ENCODE measurements around the gene ABCF2. TPM values are rescaled to one million over a fixed set of nuclear protein-coding genes. Genes with fewer than 3 reads are reported as not detected.

Gene ABCF2
- total RNA-seq, 1 donor from 2014 or later: 7.8 TPM

DNA sequence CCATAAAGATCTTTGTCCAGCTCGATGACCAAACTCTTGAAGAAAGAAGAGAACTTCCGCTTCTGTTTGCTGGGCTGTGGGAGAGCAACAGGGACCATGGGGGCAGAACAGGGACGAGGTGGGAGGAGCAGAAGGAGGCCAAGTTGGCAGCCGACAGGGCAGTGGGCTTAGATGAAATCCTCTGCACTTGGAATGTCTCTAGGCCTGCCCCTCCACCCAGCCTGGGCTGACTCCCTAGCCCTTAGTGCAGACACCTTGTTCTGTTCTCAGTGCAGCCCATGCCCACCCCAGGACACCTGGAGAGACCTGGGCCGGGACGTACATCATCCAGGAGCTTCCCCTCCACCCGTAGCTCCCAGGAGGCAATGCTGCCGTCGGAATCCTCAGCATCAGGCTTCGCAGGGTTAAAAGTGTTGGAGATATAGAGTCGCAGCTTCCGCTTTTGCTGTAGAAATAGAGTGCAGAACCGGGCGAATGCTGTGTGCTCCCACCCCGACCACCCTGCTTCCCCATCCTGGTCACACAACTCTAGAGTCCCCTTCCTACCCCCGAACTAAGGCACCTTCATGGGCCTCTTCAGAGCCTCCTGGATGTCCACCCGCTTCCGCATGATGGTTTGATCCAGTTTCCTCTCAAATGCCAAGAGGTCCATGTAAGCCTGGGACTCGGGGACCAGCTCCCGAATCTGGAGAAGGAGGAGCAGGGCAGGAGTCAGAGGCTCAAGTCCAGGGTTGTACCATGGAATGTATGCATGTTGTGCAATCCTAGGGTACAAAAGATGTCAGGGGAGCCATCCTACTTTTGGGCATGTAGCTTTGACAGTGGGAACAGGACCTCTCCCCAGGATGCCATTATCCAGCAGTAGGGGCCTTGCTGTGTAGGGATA is 15.4 kb upstream of the ABCF2 start:
- DNase-seq (ENCODE audit: low spot score) (no peak), ATAC-seq (no peak)

DNA sequence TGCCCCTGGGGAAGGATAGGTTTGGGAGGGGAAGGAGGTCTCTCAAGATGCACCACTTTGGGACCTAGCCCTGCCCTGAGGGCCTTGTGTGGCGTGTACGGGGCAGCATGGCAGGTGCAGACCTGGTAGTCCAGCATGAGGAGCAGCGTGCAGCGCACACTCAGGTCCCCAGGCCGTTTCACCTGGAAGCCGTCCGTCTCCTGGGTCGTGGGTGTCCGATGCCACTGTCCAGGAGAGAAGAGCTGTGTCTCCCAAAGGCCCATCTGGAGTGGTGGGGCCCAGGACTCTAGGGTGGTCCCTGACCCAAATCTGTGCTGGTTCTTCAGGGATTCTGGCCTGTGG is 14.7 kb upstream of the ABCF2 start:
- ATAC-seq (no peak), DNase-seq (ENCODE audit: low spot score) (no peak)

DNA sequence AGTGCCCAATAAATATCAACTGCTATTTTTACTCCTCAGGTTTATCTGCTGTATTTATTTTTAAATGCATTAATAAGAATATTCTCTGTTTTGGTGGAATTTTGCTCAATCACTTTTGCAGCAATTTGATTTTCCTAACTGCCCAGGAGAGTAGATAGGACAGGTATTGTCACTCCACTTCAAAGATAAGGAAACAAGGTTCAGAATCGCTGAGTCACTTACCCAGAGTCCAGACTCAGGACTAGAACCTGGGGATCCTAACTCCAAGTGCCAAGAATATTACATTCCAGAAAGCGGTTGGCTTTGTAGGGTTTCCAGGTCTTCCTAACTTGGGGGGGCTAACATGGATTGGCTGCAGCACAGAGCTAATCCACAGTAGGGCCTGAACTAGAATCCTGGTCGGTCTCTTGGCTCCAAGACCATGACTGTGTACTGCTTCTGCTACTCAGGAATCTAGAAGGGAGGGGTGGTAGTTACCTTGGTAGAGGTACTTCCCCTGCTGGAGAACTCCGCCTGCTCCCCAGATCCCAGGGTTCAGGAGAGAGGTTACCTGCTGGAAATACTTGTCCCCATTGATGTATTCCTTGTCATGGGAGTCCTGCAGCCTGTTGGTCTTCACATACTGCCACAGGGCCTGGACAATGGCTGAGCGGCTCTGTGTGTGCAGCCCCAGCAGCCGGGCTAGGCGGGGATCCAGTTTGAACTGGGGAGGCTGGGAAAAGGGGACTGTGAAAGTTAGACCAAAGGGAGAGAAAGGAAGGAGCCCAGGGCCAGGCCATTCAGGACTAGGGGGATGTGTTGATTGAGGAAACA is 14.1 kb upstream of the ABCF2 start:
- ATAC-seq: no peak
- no peak for DNase-seq (ENCODE audit: low spot score)

DNA sequence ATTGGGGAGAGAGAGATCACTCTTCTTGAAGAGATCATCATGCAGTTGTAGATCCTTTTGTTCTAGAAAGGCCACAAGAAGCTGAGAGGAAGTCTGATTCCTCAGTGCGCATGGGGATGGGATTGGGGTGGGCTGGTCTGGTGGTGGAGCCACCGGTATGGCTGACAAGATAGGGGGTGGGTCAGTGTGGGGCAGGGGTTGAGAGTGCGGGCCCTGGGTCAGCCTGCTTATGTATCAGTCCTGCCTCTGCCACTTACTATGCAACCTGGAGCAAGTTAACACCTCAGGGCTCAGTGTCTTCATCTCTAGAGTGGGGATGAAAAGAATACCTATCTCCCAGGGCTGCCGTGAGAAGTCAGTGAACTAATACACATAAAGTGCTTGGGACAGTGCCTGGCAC is 13.5 kb upstream of the ABCF2 start:
- no peak for DNase-seq (ENCODE audit: low spot score)
- ATAC-seq: no peak

DNA sequence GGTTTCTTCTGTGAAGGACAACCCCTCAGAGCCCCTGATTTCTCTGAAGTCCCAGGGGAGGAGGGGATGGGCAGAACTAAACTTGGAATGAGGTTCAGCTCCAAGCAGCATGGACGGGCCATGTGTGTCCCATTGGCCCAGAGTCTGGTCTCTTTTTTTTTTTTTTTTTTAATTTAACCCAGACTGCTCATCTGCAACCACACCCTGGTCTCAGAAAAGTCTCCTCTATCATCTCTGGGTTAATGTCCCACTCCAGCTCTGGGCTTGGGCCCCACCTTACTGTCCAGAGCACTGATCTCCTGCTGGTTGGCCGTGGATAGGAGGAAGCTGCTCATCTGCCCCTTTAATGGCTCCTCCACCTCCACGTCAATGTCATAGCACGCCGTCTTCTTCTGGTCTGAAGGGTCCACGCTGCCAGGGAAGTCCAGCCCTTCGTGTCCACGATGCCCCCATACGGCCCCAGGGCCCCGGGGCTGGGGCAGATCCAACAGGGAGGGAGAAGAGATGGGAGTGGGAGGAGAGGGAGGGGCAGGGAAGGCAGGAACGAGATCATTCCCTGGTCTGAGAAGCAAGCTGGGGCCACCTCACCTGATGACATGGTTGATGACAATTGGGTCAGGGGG is 12.9 kb upstream of the ABCF2 start:
- no peak for DNase-seq (ENCODE audit: low spot score)

DNA sequence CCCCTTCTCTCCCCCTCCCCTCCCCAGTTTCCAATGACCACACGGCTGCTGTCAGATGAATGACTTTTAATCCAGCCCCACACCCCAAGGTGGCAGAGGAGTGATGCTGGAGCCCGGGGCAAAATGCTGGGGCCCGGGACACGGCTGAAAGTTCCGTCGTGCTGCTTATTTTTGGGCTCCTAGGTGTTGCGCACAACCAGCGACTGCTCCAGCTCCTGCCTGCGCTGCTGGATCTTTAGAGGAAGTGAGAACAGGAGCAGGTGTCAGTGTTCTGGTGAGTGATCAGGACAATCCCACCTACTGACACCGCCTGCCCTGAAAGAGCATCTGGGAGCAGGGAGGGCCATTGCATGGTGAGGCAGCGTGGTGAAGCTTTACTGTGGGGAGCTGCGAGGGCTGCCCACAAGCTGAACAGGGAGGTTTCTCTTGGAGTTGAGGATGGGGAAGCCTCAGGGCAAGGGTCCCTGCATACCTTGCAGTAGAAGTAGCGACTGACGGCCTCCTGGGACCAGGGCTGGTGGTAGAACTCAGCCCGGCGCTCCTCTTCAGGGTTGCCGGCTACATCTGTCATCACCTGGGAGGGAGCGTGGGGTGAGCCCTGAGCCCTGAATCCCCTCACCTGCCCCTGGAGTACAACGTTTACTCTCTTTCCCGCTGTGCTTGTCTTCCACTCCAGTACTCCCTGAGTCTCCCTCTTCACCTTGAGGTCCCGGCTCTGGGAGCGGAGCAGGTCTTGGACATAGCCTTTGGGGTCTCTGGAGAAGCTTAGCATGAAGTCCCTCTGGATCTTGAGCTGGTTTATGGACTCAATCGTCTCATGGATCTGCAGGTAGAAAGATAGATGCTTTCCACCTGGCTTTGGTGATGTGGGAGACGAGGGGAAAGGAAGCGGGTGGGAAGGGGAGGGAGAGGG is 12.2 kb upstream of the ABCF2 start:
- no peak for DNase-seq (ENCODE audit: low spot score)
- no peak for ATAC-seq

More for the DNA sequence above, 12.9 kb upstream of the ABCF2 start:
- ATAC-seq: no peak

DNA sequence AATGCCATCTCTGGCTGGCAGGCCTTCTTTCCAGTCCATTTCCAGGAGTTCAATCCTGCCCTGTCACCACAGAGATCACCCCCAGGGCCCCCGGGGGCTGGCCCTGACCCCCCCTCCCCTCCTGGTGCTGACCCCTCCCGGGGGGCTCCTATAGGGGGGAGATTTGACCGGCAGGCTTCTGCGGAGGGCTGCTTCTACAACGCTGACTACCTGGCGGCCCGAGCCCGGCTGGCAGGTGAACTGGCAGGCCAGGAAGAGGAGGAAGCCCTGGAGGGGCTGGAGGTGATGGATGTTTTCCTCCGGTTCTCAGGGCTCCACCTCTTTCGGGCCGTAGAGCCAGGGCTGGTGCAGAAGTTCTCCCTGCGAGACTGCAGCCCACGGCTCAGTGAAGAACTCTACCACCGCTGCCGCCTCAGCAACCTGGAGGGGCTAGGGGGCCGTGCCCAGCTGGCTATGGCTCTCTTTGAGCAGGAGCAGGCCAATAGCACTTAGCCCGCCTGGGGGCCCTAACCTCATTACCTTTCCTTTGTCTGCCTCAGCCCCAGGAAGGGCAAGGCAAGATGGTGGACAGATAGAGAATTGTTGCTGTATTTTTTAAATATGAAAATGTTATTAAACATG is 11.3 kb upstream of the ABCF2 start:
- DNase-seq (ENCODE audit: low spot score) (no peak), ATAC-seq (no peak)

DNA sequence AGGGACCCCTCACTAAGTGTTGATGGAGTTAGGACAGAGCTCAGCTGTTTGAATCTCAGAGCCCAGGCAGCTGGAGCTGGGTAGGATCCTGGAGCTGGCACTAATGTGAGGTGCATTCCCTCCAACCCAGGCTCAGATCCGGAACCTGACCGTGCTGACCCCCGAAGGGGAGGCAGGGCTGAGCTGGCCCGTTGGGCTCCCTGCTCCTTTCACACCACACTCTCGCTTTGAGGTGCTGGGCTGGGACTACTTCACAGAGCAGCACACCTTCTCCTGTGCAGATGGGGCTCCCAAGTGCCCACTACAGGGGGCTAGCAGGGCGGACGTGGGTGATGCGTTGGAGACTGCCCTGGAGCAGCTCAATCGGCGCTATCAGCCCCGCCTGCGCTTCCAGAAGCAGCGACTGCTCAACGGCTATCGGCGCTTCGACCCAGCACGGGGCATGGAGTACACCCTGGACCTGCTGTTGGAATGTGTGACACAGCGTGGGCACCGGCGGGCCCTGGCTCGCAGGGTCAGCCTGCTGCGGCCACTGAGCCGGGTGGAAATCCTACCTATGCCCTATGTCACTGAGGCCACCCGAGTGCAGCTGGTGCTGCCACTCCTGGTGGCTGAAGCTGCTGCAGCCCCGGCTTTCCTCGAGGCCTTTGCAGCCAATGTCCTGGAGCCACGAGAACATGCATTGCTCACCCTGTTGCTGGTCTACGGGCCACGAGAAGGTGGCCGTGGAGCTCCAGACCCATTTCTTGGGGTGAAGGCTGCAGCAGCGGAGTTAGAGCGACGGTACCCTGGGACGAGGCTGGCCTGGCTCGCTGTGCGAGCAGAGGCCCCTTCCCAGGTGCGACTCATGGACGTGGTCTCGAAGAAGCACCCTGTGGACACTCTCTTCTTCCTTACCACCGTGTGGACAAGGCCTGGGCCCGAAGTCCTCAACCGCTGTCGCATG is 10.5 kb upstream of the ABCF2 start:
- ATAC-seq (no peak), DNase-seq (ENCODE audit: low spot score) (no peak)

DNA sequence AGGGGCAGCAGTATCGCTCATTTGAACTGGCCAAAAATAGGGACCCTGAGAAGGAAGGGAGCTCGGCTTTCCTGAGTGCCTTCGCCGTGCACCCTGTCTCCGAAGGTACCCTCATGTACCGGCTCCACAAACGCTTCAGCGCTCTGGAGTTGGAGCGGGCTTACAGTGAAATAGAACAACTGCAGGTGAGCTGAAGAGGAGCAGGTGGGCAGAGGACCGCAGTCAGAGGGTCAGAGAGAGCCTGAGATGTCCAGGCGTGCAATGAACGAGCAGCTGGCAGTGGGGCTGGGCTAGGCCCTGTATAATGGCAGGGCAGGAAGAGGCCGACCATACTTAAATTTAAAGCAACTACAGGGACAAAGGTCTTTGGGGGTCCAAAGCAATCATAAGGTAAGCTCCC is 9.4 kb upstream of the ABCF2 start:
- no peak for ATAC-seq
- no peak for DNase-seq (ENCODE audit: low spot score)

DNA sequence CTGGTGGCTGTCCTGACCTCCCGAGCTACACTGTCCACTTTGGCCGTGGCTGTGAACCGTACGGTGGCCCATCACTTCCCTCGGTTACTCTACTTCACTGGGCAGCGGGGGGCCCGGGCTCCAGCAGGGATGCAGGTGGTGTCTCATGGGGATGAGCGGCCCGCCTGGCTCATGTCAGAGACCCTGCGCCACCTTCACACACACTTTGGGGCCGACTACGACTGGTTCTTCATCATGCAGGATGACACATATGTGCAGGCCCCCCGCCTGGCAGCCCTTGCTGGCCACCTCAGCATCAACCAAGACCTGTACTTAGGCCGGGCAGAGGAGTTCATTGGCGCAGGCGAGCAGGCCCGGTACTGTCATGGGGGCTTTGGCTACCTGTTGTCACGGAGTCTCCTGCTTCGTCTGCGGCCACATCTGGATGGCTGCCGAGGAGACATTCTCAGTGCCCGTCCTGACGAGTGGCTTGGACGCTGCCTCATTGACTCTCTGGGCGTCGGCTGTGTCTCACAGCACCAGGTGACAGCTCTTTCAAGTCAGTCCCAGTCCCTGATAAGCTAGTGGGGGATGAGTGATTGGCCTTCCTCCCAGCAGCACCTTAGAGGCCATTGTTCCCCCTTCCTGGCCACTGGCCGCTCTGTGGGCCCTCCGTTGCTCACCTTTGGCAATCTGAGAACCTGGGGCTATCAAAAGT is 8.2 kb upstream of the ABCF2 start:
- DNase-seq (ENCODE audit: low spot score): no peak
- no peak for ATAC-seq

DNA sequence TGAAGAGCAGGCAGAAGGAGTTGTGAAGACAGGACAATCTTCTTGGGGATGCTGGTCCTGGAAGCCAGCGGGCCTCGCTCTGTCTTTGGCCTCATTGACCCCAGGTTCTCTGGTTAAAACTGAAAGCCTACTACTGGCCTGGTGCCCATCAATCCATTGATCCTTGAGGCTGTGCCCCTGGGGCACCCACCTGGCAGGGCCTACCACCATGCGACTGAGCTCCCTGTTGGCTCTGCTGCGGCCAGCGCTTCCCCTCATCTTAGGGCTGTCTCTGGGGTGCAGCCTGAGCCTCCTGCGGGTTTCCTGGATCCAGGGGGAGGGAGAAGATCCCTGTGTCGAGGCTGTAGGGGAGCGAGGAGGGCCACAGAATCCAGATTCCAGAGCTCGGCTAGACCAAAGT is 6.8 kb upstream of the ABCF2 start:
- DNase-seq (ENCODE audit: low spot score) (no peak), ATAC-seq (no peak)

DNA sequence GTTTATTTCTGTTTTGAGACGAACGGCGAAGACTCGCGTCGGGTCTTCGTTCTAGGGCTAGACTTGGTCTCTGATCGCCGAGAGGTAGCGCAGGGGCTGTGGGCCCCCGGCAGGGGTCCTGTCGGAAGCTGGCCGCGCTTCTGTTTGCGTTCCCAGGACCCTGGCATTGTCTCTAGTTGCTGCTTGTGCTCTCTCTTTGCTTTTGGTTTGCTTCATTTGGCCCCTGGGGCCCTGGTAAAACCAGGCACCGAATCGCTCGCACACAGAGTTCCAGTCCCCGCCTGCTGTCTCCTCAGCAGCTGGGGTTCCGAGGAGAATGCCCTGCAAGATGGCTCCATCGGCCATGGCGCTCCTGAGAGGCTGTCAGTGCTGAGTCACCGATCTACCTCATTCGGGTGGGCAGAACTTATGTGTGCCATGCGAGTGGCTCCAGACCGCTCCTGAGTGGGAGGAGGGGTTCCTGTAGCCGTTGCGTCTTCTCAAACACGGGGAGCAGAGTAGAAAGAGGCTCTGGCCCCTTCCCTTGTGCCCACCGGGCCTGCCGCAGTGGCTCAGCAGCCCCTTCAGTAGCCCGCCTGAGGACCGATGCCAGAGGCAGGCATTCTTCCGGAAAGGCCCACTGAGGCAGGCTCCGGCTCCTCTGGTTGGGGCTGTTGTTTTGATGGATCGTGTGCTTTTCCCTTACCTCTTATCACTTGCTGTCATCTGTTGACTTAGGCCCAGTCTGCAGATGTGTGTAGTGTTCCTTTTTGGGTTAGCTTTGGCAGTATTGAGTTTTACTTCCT is 6.1 kb upstream of the ABCF2 start:
- DNase-seq (ENCODE audit: low spot score): no peak
- ATAC-seq: peak; percentile 27

DNA sequence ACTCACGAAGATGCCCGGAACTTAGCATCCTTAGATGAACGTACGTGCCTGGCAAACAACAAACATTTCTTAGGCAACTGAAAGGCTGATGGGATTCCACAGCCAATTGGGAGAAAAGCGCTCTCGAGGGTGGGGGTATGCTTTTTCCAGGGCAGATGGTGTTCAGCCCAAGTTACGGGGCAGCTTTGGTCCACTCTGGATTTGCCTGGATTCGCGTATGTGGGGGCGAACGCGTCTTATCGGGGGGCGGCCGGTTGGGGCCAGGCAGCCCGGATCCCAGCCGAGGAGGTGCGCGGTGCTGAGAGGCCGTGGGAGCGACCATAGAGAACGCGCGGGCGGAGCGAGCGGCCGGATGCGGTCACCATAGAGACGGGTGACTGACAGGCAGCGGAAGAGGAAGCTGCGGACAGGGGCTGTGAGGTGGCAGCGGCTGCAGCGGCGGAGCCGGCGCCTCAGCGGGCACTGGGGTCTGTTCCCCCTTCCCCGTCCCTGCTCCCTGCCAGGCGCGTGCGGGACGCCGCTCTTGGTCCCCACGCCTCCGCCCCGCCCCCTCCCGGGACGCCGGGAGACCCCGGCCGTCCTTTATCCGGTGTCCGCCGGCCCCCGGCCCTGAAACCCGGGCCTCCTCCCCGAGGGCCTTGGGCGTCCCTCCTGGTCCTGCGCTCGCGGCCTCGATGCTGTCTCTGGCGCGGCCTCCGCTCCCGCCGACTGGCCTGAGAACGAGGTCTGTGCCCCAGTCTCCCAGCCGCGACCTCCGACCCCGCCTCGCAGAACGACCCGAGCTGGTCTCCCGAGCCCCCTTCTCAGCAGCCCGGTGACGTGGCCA is 5.3 kb upstream of the ABCF2 start, which contains the start of gene CHPF2:
TSS of gene CHPF2 (plus strand) at position 393 of the 826 bp plus-strand sequence. CDS start 1,529 bp downstream, outside the sequence.
- DNase-seq (ENCODE audit: low spot score) (peak; percentile 93), ATAC-seq (peak; percentile 96)

DNA sequence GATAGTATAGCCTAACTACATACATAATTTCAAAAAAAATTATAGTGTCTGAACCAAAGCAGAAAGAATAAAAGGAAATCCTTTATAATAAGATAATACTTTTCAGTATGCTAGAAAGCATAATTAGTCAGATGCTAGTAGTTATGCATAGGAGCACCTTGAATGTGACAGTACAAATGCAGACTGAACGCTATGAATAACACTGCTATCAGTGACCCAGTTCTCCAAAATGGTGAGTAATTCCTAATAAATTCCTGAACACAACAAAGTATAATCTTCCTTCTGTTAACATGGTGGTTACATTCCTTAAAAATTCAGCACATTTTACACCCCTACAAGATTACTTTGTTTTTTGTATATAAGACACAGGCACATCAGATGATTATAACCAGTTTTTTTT is 4.1 kb upstream of the ABCF2 start:
- DNase-seq (ENCODE audit: low spot score): no peak
- ATAC-seq: no peak

DNA sequence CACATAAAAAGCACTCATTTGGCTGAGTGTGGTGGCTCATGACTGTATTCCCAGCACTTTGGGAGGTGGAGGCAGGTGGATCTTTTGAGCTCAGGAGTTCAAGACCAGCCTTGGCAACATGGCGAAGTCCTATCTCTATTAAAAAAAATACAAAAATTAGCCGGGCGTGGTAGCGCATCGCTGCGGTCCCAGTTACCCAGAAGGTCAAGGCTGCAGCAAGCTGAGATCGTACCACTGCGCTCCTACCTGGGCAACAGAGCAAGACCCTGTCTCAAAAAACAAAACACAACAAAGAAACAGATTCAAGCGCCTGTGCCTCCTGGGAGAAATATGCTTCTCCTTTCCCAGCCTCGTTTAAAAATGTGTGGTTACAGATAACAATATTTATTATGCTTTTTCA is 2.2 kb upstream of the ABCF2 start:
- no peak for DNase-seq (ENCODE audit: low spot score)

DNA sequence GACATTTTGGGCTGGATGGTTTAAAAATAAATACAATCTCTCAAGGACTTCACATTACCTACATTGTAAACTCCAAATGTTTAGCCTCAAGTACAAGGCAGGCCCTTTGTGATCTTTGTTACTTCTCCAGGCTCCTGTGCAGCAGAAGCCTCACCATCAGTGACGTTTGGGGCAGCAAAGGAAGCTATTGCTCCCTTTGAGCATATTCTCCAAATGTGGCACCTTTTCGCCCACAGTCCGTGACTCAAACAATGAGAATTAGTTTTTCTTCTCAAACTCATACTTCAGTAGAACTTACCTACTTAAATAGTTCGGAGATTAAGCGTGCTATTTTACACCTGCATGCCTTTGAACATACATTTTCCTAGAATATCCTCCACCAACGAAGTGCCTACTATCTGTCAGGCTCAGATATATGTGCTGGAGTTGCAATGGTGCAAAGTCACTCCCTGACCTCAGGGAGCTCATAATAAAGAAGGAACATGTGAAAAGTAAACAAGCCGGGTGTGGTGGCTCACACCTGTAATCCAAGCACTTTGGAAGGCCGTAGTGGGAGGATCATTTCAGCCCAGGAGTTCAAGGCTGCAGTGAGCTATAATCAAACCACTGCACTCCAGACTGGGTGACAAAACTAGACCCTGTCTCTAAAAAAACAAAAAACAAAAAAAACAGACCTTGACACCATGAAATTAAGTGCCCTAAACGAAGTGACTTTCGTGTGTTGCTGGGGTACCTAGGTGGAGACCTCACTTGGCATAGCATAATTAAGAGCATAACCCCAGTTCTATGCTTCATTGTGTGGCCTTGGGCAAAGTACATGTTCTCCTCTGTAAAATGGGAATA is 1.2 kb upstream of the ABCF2 start:
- ATAC-seq (no peak), DNase-seq (ENCODE audit: low spot score) (no peak)

More for the DNA sequence above, 2.2 kb upstream of the ABCF2 start:
- ATAC-seq: no peak
